ENCODE data around the gene BEST1.

- no peak for TF ChIP-seq CTCF (IDR thresholded peaks at IDR 0.05)
- no peak for TF ChIP-seq POLR2A (IDR thresholded peaks at IDR 0.05)
Measured at GRCh38 chr11:61902313-61902712, 47.8 kb upstream of the BEST1 start.
